Neural cell (in vitro differentiated cells): ENCODE results near the gene ARFGEF3. TPM values are rescaled to one million over a fixed set of nuclear protein-coding genes. Genes with fewer than 3 reads are reported as not detected.
A peak's percentile ranks its signal among the peaks of the same experiment; 100 is the strongest.

Experiments used
- H2AFZ ChIP-seq: fragments of 200-600, 300-800 bp; sonication (generic), shearing (Covaris generic); 2 replicates; pipeline ENCODE4 v1.6.0; 2014; ENCODE audit warnings: low read depth, mild to moderate bottlenecking, antibody characterized with exemption, low read length, moderate library complexity
- H3F3A ChIP-seq: fragments of 200-600 bp; shearing (Covaris generic); 2 replicates; pipeline ENCODE4 v1.6.1; 2016; ENCODE audit warnings: mild to moderate bottlenecking, moderate library complexity, mixed read lengths, antibody characterized with exemption, low read length; ENCODE audit not compliant: insufficient read depth, poor library complexity, severe bottlenecking
- H3K27ac ChIP-seq: fragments of 200-600, 300-800 bp; sonication (generic), shearing (Covaris generic); 2 replicates; pipeline ENCODE4 v1.5.1; 2014; ENCODE audit warnings: mild to moderate bottlenecking, low read length, moderate library complexity
- H3K27me3 ChIP-seq: fragments of 300-800, 200-600 bp; sonication (generic), shearing (Covaris generic); 2 replicates; pipeline ENCODE4 v1.6.0; 2014; ENCODE audit warnings: mild to moderate bottlenecking, low read depth, low read length, moderate library complexity; ENCODE audit not compliant: insufficient read depth
- H3K36me3 ChIP-seq: fragments of 300-800, 200-600 bp; sonication (generic), shearing (Covaris generic); 2 replicates; pipeline ENCODE4 v1.5.1; 2014; ENCODE audit warnings: mild to moderate bottlenecking, antibody characterized with exemption, low read length, moderate library complexity; ENCODE audit not compliant: insufficient read depth
- H3K4me2 ChIP-seq: fragments of 300-800, 200-600 bp; sonication (generic), shearing (Covaris generic); 2 replicates; pipeline ENCODE4 v1.6.0; 2014; ENCODE audit warnings: mild to moderate bottlenecking, low read length
- H3K4me3 ChIP-seq: fragments of 300-800, 200-600 bp; sonication (generic), shearing (Covaris generic); 2 replicates; pipeline ENCODE4 v1.5.1; 2014; ENCODE audit warnings: mild to moderate bottlenecking, low read length, moderate library complexity
- H3K79me2 ChIP-seq: fragments of 200-600 bp; shearing (Covaris generic); replicated peaks from 2 replicates; pipeline ENCODE4 v1.6.0; 2014; ENCODE audit warnings: mild to moderate bottlenecking, low read length, moderate library complexity; ENCODE audit not compliant: insufficient read depth
- H3K9ac ChIP-seq: fragments of 300-800, 200-600 bp; sonication (generic), shearing (Covaris generic); 2 replicates; pipeline ENCODE4 v1.6.1; 2016; ENCODE audit warnings: mild to moderate bottlenecking, low read length, mixed read lengths
- H3K9me2 ChIP-seq: fragments of 200-600 bp; shearing (Covaris generic); 2 replicates; pipeline ENCODE4 v1.6.1; 2016; ENCODE audit warnings: mild to moderate bottlenecking, low read length, mixed read lengths; ENCODE audit not compliant: insufficient read depth
- H3K9me3 ChIP-seq: fragments of 200-600, 300-800 bp; sonication (generic), shearing (Covaris generic); 2 replicates; pipeline ENCODE4 v1.6.1; 2016; ENCODE audit warnings: mild to moderate bottlenecking, mixed run types, low read length, moderate library complexity, mixed read lengths
- H4K20me1 ChIP-seq: fragments of 200-600 bp; shearing (Covaris generic); 2 replicates; pipeline ENCODE4 v1.6.1; 2016; ENCODE audit warnings: mild to moderate bottlenecking, mixed run types; ENCODE audit not compliant: insufficient read depth
- EP300 ChIP-seq: fragments of 450-650 bp; conservative IDR thresholded peaks from 2 replicates; pipeline ENCODE4 v1.6.1; 2014; ENCODE audit warnings: antibody characterized with exemption, mild to moderate bottlenecking, moderate library complexity; ENCODE audit not compliant: poor library complexity, severe bottlenecking
- EZH2 ChIP-seq: fragments of 200-600, 300-800 bp; shearing (Covaris generic), sonication (generic); IDR thresholded peaks from 2 replicates; pipeline ENCODE4 v1.6.1; 2014; ENCODE audit warnings: antibody characterized with exemption, low read length, borderline replicate concordance, mild to moderate bottlenecking; ENCODE audit not compliant: insufficient read depth, poor library complexity, severe bottlenecking
- MXI1 ChIP-seq: fragments of 450-650 bp; conservative IDR thresholded peaks from 2 replicates; pipeline ENCODE4 v1.6.1; 2014; ENCODE audit warnings: antibody characterized with exemption, mild to moderate bottlenecking; ENCODE audit not compliant: poor library complexity, severe bottlenecking
- POLR2AphosphoS5 ChIP-seq: IDR thresholded peaks from 2 replicates; pipeline ENCODE4 v1.6.1; 2012
- RAD21 ChIP-seq: fragments of 450-650 bp; conservative IDR thresholded peaks from 2 replicates; pipeline ENCODE4 v1.6.1; 2014; ENCODE audit warnings: antibody characterized with exemption, mild to moderate bottlenecking, moderate library complexity
- SMC3 ChIP-seq: fragments of 450-650 bp; conservative IDR thresholded peaks from 2 replicates; pipeline ENCODE4 v1.6.1; 2014; ENCODE audit warnings: antibody characterized with exemption, mild to moderate bottlenecking, moderate library complexity; ENCODE audit not compliant: poor library complexity
- TAF1 ChIP-seq: IDR thresholded peaks from 2 replicates; pipeline ENCODE4 v1.6.1; 2012; ENCODE audit warnings: low read depth
- polyA plus RNA-seq: library from polyadenylated mRNA; depleted of rRNA; stranded (reverse); fragments of >200 nt; gene quantifications from 2 replicates; pipeline ENCODE4 v1.2.3, GENCODE V29; 2014
- TF ChIP-seq, protein P1 (sequence below): IDR thresholded peaks from 2 replicates; pipeline ENCODE4 v1.6.1; 2012; ENCODE audit warnings: borderline replicate concordance
- TF ChIP-seq, protein P2 (sequence below): fragments of 450-650 bp; IDR thresholded peaks from 2 replicates; pipeline ENCODE4 v1.5.1; 2014; ENCODE audit warnings: antibody characterized with exemption, mild to moderate bottlenecking, moderate library complexity; ENCODE audit not compliant: poor library complexity, severe bottlenecking

Gene ARFGEF3
- polyA plus RNA-seq, 1 donor from 2014 or later = 4.6 TPM

DNA sequence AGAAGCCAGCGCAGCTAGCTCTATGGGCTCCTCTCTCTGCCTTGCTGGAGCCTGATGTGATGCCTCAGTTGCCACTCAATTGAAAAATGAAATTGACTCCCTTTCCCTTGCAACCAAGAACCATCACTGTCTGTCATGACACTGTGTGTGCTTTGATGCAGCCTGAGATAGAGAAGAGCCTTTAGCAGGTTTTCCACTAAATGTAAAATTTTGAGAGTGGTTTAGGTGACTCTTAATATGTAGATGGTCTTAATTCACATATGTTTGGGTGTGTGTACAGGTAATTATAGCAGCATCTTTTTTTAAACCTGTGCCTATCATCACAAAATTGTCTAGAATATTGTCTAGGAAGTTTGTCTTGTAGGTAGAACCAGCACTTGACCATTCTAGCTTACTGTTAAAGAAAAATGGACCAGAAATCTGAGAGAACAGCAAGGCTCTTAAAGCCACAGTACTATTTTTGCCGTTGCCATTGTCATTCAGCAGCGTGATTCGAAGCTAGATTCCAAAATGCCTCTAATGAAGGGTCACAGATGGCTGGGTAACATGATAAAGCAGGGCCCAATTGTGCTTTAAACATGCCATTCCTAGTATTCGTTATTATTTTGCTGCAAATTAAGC lies 1.3 kb downstream of the ARFGEF3 start:
- no peaks in the 10 kb centered on the region for H3K9me3 ChIP-seq
- no peaks in the 10 kb centered on the region for H4K20me1 ChIP-seq
- peak overlapping the region; percentile 36 for H3K27ac ChIP-seq
- no peaks in the 10 kb centered on the region for H3K9me2 ChIP-seq
- H3K9ac ChIP-seq = peak overlapping the region; percentile 78
- no peak overlapping the region for H2AFZ ChIP-seq
- H3K27me3 ChIP-seq = peaks cover 13% of the 10 kb centered on the region
- TF ChIP-seq RAD21 (no peak), EP300 (peak; percentile 25), TAF1 (peak; percentile 35), MXI1 (no peak), POLR2AphosphoS5 (peak; percentile 46), SMC3 (no peak), EZH2 (no peak)
- TF ChIP-seq, protein P1, sequence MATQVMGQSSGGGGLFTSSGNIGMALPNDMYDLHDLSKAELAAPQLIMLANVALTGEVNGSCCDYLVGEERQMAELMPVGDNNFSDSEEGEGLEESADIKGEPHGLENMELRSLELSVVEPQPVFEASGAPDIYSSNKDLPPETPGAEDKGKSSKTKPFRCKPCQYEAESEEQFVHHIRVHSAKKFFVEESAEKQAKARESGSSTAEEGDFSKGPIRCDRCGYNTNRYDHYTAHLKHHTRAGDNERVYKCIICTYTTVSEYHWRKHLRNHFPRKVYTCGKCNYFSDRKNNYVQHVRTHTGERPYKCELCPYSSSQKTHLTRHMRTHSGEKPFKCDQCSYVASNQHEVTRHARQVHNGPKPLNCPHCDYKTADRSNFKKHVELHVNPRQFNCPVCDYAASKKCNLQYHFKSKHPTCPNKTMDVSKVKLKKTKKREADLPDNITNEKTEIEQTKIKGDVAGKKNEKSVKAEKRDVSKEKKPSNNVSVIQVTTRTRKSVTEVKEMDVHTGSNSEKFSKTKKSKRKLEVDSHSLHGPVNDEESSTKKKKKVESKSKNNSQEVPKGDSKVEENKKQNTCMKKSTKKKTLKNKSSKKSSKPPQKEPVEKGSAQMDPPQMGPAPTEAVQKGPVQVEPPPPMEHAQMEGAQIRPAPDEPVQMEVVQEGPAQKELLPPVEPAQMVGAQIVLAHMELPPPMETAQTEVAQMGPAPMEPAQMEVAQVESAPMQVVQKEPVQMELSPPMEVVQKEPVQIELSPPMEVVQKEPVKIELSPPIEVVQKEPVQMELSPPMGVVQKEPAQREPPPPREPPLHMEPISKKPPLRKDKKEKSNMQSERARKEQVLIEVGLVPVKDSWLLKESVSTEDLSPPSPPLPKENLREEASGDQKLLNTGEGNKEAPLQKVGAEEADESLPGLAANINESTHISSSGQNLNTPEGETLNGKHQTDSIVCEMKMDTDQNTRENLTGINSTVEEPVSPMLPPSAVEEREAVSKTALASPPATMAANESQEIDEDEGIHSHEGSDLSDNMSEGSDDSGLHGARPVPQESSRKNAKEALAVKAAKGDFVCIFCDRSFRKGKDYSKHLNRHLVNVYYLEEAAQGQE = no peak
- TF ChIP-seq, protein P2, sequence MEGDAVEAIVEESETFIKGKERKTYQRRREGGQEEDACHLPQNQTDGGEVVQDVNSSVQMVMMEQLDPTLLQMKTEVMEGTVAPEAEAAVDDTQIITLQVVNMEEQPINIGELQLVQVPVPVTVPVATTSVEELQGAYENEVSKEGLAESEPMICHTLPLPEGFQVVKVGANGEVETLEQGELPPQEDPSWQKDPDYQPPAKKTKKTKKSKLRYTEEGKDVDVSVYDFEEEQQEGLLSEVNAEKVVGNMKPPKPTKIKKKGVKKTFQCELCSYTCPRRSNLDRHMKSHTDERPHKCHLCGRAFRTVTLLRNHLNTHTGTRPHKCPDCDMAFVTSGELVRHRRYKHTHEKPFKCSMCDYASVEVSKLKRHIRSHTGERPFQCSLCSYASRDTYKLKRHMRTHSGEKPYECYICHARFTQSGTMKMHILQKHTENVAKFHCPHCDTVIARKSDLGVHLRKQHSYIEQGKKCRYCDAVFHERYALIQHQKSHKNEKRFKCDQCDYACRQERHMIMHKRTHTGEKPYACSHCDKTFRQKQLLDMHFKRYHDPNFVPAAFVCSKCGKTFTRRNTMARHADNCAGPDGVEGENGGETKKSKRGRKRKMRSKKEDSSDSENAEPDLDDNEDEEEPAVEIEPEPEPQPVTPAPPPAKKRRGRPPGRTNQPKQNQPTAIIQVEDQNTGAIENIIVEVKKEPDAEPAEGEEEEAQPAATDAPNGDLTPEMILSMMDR = no peak
- peak overlapping the region; percentile 76 for H3K4me2 ChIP-seq
- H3F3A ChIP-seq = no peaks in the 10 kb centered on the region
- no peaks in the 10 kb centered on the region for H3K79me2 ChIP-seq
- H3K36me3 ChIP-seq = no peaks in the 10 kb centered on the region
- peak overlapping the region; percentile 85 for H3K4me3 ChIP-seq

DNA sequence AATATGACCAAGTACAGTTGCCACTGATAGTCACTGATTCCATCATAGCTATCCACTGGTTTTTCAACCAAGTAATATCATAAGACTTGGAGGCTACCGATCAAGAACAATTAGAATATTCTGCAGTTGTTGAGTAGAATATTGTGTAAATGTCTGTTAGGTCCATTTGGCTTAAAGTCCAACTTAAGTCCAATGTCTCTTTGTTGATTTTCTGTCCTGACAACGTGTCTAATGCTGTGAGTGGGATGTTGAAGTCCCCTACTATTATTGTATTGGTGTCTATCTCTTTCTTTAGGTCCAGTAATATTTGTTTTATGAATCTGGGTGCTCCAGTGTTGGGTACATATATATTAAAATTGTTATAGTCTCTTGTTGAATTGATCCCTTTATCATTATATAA lies 13.9 kb downstream of the ARFGEF3 start:
- TF ChIP-seq TAF1 = no peak
- TF ChIP-seq, protein P2 = no peak
- TF ChIP-seq POLR2AphosphoS5 = no peak
- TF ChIP-seq SMC3 = no peak
- TF ChIP-seq MXI1 = no peak
- no peak for TF ChIP-seq EP300
- TF ChIP-seq RAD21 = no peak
- TF ChIP-seq, protein P1 = no peak
- H3K9ac ChIP-seq = no peak overlapping the region
- no peaks in the 10 kb centered on the region for H3F3A ChIP-seq
- H3K36me3 ChIP-seq = no peaks in the 10 kb centered on the region
- H3K9me2 ChIP-seq = no peaks in the 10 kb centered on the region
- H3K9me3 ChIP-seq = no peaks in the 10 kb centered on the region
- H3K4me2 ChIP-seq = no peak overlapping the region
- no peak overlapping the region for H3K27ac ChIP-seq
- H3K4me3 ChIP-seq = no peak overlapping the region
- H3K27me3 ChIP-seq = no peaks in the 10 kb centered on the region
- H2AFZ ChIP-seq = no peak overlapping the region
- no peaks in the 10 kb centered on the region for H3K79me2 ChIP-seq
- H4K20me1 ChIP-seq = no peaks in the 10 kb centered on the region
